Neural cell (in vitro differentiated cells): ENCODE measurements around the gene CFAP97D1. TPM values are rescaled to one million over a fixed set of nuclear protein-coding genes. Genes with fewer than 3 reads are reported as not detected.

ENCODE experiments used
- H2AFZ ChIP-seq: fragments of 200-600, 300-800 bp; sonication (generic), shearing (Covaris generic); 2 replicates; pipeline ENCODE4 v1.6.0; 2014; ENCODE audit warnings: low read depth, mild to moderate bottlenecking, antibody characterized with exemption, low read length, moderate library complexity
- H3F3A ChIP-seq: fragments of 200-600 bp; shearing (Covaris generic); 2 replicates; pipeline ENCODE4 v1.6.1; 2016; ENCODE audit warnings: mild to moderate bottlenecking, moderate library complexity, mixed read lengths, antibody characterized with exemption, low read length; ENCODE audit not compliant: insufficient read depth, poor library complexity, severe bottlenecking
- H3K27ac ChIP-seq: fragments of 200-600, 300-800 bp; sonication (generic), shearing (Covaris generic); 2 replicates; pipeline ENCODE4 v1.5.1; 2014; ENCODE audit warnings: mild to moderate bottlenecking, low read length, moderate library complexity
- H3K27me3 ChIP-seq: fragments of 300-800, 200-600 bp; sonication (generic), shearing (Covaris generic); 2 replicates; pipeline ENCODE4 v1.6.0; 2014; ENCODE audit warnings: mild to moderate bottlenecking, low read depth, low read length, moderate library complexity; ENCODE audit not compliant: insufficient read depth
- H3K36me3 ChIP-seq: fragments of 300-800, 200-600 bp; sonication (generic), shearing (Covaris generic); 2 replicates; pipeline ENCODE4 v1.5.1; 2014; ENCODE audit warnings: mild to moderate bottlenecking, antibody characterized with exemption, low read length, moderate library complexity; ENCODE audit not compliant: insufficient read depth
- H3K4me2 ChIP-seq: fragments of 300-800, 200-600 bp; sonication (generic), shearing (Covaris generic); 2 replicates; pipeline ENCODE4 v1.6.0; 2014; ENCODE audit warnings: mild to moderate bottlenecking, low read length
- H3K4me3 ChIP-seq: fragments of 300-800, 200-600 bp; sonication (generic), shearing (Covaris generic); 2 replicates; pipeline ENCODE4 v1.5.1; 2014; ENCODE audit warnings: mild to moderate bottlenecking, low read length, moderate library complexity
- H3K79me2 ChIP-seq: fragments of 200-600 bp; shearing (Covaris generic); replicated peaks from 2 replicates; pipeline ENCODE4 v1.6.0; 2014; ENCODE audit warnings: mild to moderate bottlenecking, low read length, moderate library complexity; ENCODE audit not compliant: insufficient read depth
- H3K9ac ChIP-seq: fragments of 300-800, 200-600 bp; sonication (generic), shearing (Covaris generic); 2 replicates; pipeline ENCODE4 v1.6.1; 2016; ENCODE audit warnings: mild to moderate bottlenecking, low read length, mixed read lengths
- H3K9me2 ChIP-seq: fragments of 200-600 bp; shearing (Covaris generic); 2 replicates; pipeline ENCODE4 v1.6.1; 2016; ENCODE audit warnings: mild to moderate bottlenecking, low read length, mixed read lengths; ENCODE audit not compliant: insufficient read depth
- H3K9me3 ChIP-seq: fragments of 200-600, 300-800 bp; sonication (generic), shearing (Covaris generic); 2 replicates; pipeline ENCODE4 v1.6.1; 2016; ENCODE audit warnings: mild to moderate bottlenecking, mixed run types, low read length, moderate library complexity, mixed read lengths
- H4K20me1 ChIP-seq: fragments of 200-600 bp; shearing (Covaris generic); 2 replicates; pipeline ENCODE4 v1.6.1; 2016; ENCODE audit warnings: mild to moderate bottlenecking, mixed run types; ENCODE audit not compliant: insufficient read depth
- EP300 ChIP-seq: fragments of 450-650 bp; conservative IDR thresholded peaks from 2 replicates; pipeline ENCODE4 v1.6.1; 2014; ENCODE audit warnings: antibody characterized with exemption, mild to moderate bottlenecking, moderate library complexity; ENCODE audit not compliant: poor library complexity, severe bottlenecking
- EZH2 ChIP-seq: fragments of 200-600, 300-800 bp; shearing (Covaris generic), sonication (generic); IDR thresholded peaks from 2 replicates; pipeline ENCODE4 v1.6.1; 2014; ENCODE audit warnings: antibody characterized with exemption, low read length, borderline replicate concordance, mild to moderate bottlenecking; ENCODE audit not compliant: insufficient read depth, poor library complexity, severe bottlenecking
- MXI1 ChIP-seq: fragments of 450-650 bp; conservative IDR thresholded peaks from 2 replicates; pipeline ENCODE4 v1.6.1; 2014; ENCODE audit warnings: antibody characterized with exemption, mild to moderate bottlenecking; ENCODE audit not compliant: poor library complexity, severe bottlenecking
- POLR2AphosphoS5 ChIP-seq: IDR thresholded peaks from 2 replicates; pipeline ENCODE4 v1.6.1; 2012
- RAD21 ChIP-seq: fragments of 450-650 bp; conservative IDR thresholded peaks from 2 replicates; pipeline ENCODE4 v1.6.1; 2014; ENCODE audit warnings: antibody characterized with exemption, mild to moderate bottlenecking, moderate library complexity
- SMC3 ChIP-seq: fragments of 450-650 bp; conservative IDR thresholded peaks from 2 replicates; pipeline ENCODE4 v1.6.1; 2014; ENCODE audit warnings: antibody characterized with exemption, mild to moderate bottlenecking, moderate library complexity; ENCODE audit not compliant: poor library complexity
- TAF1 ChIP-seq: IDR thresholded peaks from 2 replicates; pipeline ENCODE4 v1.6.1; 2012; ENCODE audit warnings: low read depth
- polyA plus RNA-seq: library from polyadenylated mRNA; depleted of rRNA; stranded (reverse); fragments of >200 nt; gene quantifications from 2 replicates; pipeline ENCODE4 v1.2.3, GENCODE V29; 2014
- TF ChIP-seq, protein P1 (sequence below): fragments of 450-650 bp; IDR thresholded peaks from 2 replicates; pipeline ENCODE4 v1.5.1; 2014; ENCODE audit warnings: antibody characterized with exemption, mild to moderate bottlenecking, moderate library complexity; ENCODE audit not compliant: poor library complexity, severe bottlenecking
- TF ChIP-seq, protein P2 (sequence below): IDR thresholded peaks from 2 replicates; pipeline ENCODE4 v1.6.1; 2012; ENCODE audit warnings: borderline replicate concordance

The CFAP97D1 gene
- polyA plus RNA-seq, 1 donor from 2014 or later = 0.09 TPM

- H3F3A ChIP-seq = no peaks in the 10 kb centered on the region
- H3K27ac ChIP-seq = no peak overlapping the region
- H3K27me3 ChIP-seq = no peaks in the 10 kb centered on the region
- no peak for TF ChIP-seq EP300
- TF ChIP-seq MXI1 = no peak
- no peak for TF ChIP-seq RAD21
- no peak for TF ChIP-seq TAF1
- no peak for TF ChIP-seq POLR2AphosphoS5
- H3K9ac ChIP-seq = no peak overlapping the region
- no peaks in the 10 kb centered on the region for H3K9me3 ChIP-seq
- no peaks in the 10 kb centered on the region for H3K79me2 ChIP-seq
- no peak overlapping the region for H2AFZ ChIP-seq
- no peak overlapping the region for H3K4me3 ChIP-seq
- H3K36me3 ChIP-seq = no peaks in the 10 kb centered on the region
- no peaks in the 10 kb centered on the region for H3K9me2 ChIP-seq
- H4K20me1 ChIP-seq = no peaks in the 10 kb centered on the region
- no peak overlapping the region for H3K4me2 ChIP-seq
Measured at GRCh38 chr17:43799047-43799446, 18.8 kb downstream of the CFAP97D1 start.

GRCh38 chr17:43800736-43801135 lies 20.5 kb downstream of the CFAP97D1 start:
- H3K4me3 ChIP-seq = no peak overlapping the region
- H3K9me2 ChIP-seq = no peaks in the 10 kb centered on the region
- no peaks in the 10 kb centered on the region for H3K79me2 ChIP-seq
- no peak overlapping the region for H3K27ac ChIP-seq
- H3K4me2 ChIP-seq = no peak overlapping the region
- H3K9me3 ChIP-seq = no peaks in the 10 kb centered on the region
- H3K27me3 ChIP-seq = no peaks in the 10 kb centered on the region
- no peaks in the 10 kb centered on the region for H3K36me3 ChIP-seq
- H3F3A ChIP-seq = no peaks in the 10 kb centered on the region
- no peak overlapping the region for H2AFZ ChIP-seq
- TF ChIP-seq SMC3 = no peak
- TF ChIP-seq, protein P1, sequence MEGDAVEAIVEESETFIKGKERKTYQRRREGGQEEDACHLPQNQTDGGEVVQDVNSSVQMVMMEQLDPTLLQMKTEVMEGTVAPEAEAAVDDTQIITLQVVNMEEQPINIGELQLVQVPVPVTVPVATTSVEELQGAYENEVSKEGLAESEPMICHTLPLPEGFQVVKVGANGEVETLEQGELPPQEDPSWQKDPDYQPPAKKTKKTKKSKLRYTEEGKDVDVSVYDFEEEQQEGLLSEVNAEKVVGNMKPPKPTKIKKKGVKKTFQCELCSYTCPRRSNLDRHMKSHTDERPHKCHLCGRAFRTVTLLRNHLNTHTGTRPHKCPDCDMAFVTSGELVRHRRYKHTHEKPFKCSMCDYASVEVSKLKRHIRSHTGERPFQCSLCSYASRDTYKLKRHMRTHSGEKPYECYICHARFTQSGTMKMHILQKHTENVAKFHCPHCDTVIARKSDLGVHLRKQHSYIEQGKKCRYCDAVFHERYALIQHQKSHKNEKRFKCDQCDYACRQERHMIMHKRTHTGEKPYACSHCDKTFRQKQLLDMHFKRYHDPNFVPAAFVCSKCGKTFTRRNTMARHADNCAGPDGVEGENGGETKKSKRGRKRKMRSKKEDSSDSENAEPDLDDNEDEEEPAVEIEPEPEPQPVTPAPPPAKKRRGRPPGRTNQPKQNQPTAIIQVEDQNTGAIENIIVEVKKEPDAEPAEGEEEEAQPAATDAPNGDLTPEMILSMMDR = no peak
- no peak for TF ChIP-seq POLR2AphosphoS5
- TF ChIP-seq EP300 = no peak
- no peak for TF ChIP-seq EZH2
- no peak for TF ChIP-seq TAF1
- TF ChIP-seq RAD21 = no peak
- TF ChIP-seq, protein P2, sequence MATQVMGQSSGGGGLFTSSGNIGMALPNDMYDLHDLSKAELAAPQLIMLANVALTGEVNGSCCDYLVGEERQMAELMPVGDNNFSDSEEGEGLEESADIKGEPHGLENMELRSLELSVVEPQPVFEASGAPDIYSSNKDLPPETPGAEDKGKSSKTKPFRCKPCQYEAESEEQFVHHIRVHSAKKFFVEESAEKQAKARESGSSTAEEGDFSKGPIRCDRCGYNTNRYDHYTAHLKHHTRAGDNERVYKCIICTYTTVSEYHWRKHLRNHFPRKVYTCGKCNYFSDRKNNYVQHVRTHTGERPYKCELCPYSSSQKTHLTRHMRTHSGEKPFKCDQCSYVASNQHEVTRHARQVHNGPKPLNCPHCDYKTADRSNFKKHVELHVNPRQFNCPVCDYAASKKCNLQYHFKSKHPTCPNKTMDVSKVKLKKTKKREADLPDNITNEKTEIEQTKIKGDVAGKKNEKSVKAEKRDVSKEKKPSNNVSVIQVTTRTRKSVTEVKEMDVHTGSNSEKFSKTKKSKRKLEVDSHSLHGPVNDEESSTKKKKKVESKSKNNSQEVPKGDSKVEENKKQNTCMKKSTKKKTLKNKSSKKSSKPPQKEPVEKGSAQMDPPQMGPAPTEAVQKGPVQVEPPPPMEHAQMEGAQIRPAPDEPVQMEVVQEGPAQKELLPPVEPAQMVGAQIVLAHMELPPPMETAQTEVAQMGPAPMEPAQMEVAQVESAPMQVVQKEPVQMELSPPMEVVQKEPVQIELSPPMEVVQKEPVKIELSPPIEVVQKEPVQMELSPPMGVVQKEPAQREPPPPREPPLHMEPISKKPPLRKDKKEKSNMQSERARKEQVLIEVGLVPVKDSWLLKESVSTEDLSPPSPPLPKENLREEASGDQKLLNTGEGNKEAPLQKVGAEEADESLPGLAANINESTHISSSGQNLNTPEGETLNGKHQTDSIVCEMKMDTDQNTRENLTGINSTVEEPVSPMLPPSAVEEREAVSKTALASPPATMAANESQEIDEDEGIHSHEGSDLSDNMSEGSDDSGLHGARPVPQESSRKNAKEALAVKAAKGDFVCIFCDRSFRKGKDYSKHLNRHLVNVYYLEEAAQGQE = no peak
- no peak for TF ChIP-seq MXI1
- H3K9ac ChIP-seq = no peak overlapping the region
- H4K20me1 ChIP-seq = no peaks in the 10 kb centered on the region

GRCh38 chr17:43801844-43802243 lies 21.6 kb downstream of the CFAP97D1 start:
- Histone ChIP-seq H3K27ac (no peak overlapping the region), H4K20me1 (no peaks in the 10 kb centered on the region), H3K9me3 (no peaks in the 10 kb centered on the region), H3K79me2 (no peaks in the 10 kb centered on the region), H3K9ac (no peak overlapping the region), H3K9me2 (no peaks in the 10 kb centered on the region), H3F3A (no peaks in the 10 kb centered on the region), H2AFZ (no peak overlapping the region), H3K27me3 (no peaks in the 10 kb centered on the region), H3K36me3 (no peaks in the 10 kb centered on the region), H3K4me2 (no peak overlapping the region), H3K4me3 (no peak overlapping the region)
- TF ChIP-seq EZH2 (no peak), MXI1 (no peak), POLR2AphosphoS5 (no peak), EP300 (no peak), RAD21 (no peak), TAF1 (no peak)
- TF ChIP-seq, protein P1 = no peak
- TF ChIP-seq, protein P2 = no peak
